Neuronal stem cell (in vitro differentiated cells): ENCODE data around the gene MANF.

Source experiments
- DNase-seq: peaks from one replicate; pipeline ENCODE4 v3.0.0-alpha.2; 2013; ENCODE audit warnings: low spot score
- H2AFZ ChIP-seq: one replicate; pipeline ENCODE4 v1.6.1; 2013; ENCODE audit warnings: mild to moderate bottlenecking, low read length, inconsistent platforms
- H2AK5ac ChIP-seq: 2 replicates; pipeline ENCODE4 v1.6.1; 2013; ENCODE audit warnings: low read depth, mild to moderate bottlenecking, inconsistent platforms, low read length, moderate library complexity, mixed read lengths
- H2BK120ac ChIP-seq: 2 replicates; pipeline ENCODE4 v1.6.1; 2013; ENCODE audit warnings: low read depth, mild to moderate bottlenecking, inconsistent platforms, low read length, moderate library complexity, mixed read lengths
- H2BK12ac ChIP-seq: one replicate; pipeline ENCODE4 v1.6.1; 2013; ENCODE audit warnings: low read length, inconsistent platforms
- H2BK15ac ChIP-seq: 2 replicates; pipeline ENCODE4 v1.6.1; 2013; ENCODE audit warnings: mild to moderate bottlenecking, low read length, inconsistent platforms, mixed read lengths
- H2BK5ac ChIP-seq: one replicate; pipeline ENCODE4 v1.6.1; 2013; ENCODE audit warnings: inconsistent platforms, mild to moderate bottlenecking, low read length, moderate library complexity
- H3K14ac ChIP-seq: one replicate; pipeline ENCODE4 v1.6.1; 2013; ENCODE audit warnings: low read length, inconsistent platforms
- H3K18ac ChIP-seq: 2 replicates; pipeline ENCODE4 v1.6.1; 2013; ENCODE audit warnings: low read length, inconsistent platforms
- H3K23ac ChIP-seq: 2 replicates; pipeline ENCODE4 v1.6.1; 2013; ENCODE audit warnings: low read depth, mild to moderate bottlenecking, mixed read lengths, low read length, inconsistent platforms; ENCODE audit not compliant: poor library complexity
- H3K27ac ChIP-seq: replicated peaks from 3 replicates; pipeline ENCODE4 v1.5.1; 2013; ENCODE audit warnings: low read length, inconsistent platforms
- H3K27me3 ChIP-seq, 3 experiments: 2 replicates each; pipeline ENCODE4 v1.6.1; 2013; ENCODE audit warnings: low read length in 3 of 3, mild to moderate bottlenecking in 2 of 3, inconsistent platforms in 1 of 3, low read depth in 1 of 3, mixed read lengths in 1 of 3, moderate library complexity in 1 of 3; ENCODE audit not compliant: control insufficient read depth in 3 of 3, insufficient read depth in 3 of 3
- H3K36me3 ChIP-seq, 2 donors: replicated peaks in 1 of 2; 2 replicates each; pipeline ENCODE4 v1.6.1; 2013; ENCODE audit warnings: low read length in 2 of 2; ENCODE audit not compliant: control insufficient read depth in 2 of 2, insufficient read depth in 2 of 2
- H3K4ac ChIP-seq: 2 replicates; pipeline ENCODE4 v1.6.1; 2013; ENCODE audit warnings: inconsistent platforms, mild to moderate bottlenecking, low read length, moderate library complexity
- H3K4me1 ChIP-seq, 2 donors: 1 replicate in 1 of 2; 2 replicates in 1 of 2; pipeline ENCODE4 v1.6.1; 2013; ENCODE audit warnings: low read length in 2 of 2, low read depth in 1 of 2; ENCODE audit not compliant: control insufficient read depth in 2 of 2, insufficient read depth in 1 of 2
- H3K4me2 ChIP-seq: one replicate; pipeline ENCODE4 v1.6.1; 2013; ENCODE audit warnings: mild to moderate bottlenecking, low read length, inconsistent platforms; ENCODE audit not compliant: insufficient read depth, poor library complexity, severe bottlenecking
- H3K4me3 ChIP-seq, 2 donors: 2 replicates each; pipeline ENCODE4 v1.5.1; 2013; ENCODE audit warnings: low read length in 2 of 2, mild to moderate bottlenecking in 2 of 2, inconsistent platforms in 1 of 2, moderate library complexity in 1 of 2
- H3K79me1 ChIP-seq: one replicate; pipeline ENCODE4 v1.6.1; 2013; ENCODE audit warnings: low read depth, mild to moderate bottlenecking, inconsistent platforms, low read length, moderate library complexity
- H3K9ac ChIP-seq: one replicate; pipeline ENCODE4 v1.6.1; 2013; ENCODE audit warnings: mild to moderate bottlenecking, low read depth, low read length, inconsistent platforms; ENCODE audit not compliant: poor library complexity
- H3K9me3 ChIP-seq, 2 donors: replicated peaks in 1 of 2; 2 replicates each; pipeline versions ENCODE3 to v1.6.1; 2013; ENCODE audit warnings: low read length in 2 of 2, mild to moderate bottlenecking in 2 of 2, inconsistent platforms in 1 of 2, low read depth in 1 of 2, mixed read lengths in 1 of 2, moderate library complexity in 1 of 2; ENCODE audit not compliant: control insufficient read depth in 2 of 2, insufficient read depth in 1 of 2
- H4K8ac ChIP-seq: one replicate; pipeline ENCODE4 v1.6.1; 2013; ENCODE audit warnings: low read depth, mild to moderate bottlenecking, inconsistent platforms, low read length, moderate library complexity
- H4K91ac ChIP-seq: one replicate; pipeline ENCODE4 v1.6.1; 2013; ENCODE audit warnings: low read length, low read depth, mild to moderate bottlenecking, inconsistent platforms; ENCODE audit not compliant: poor library complexity
- WGBS, 2 donors: extraction: QIAGEN DNeasy Blood & Tissue Kit; methylation state at CpG; one replicate each; pipeline ENCODE4 v1.1.7; 2013; ENCODE audit warnings: missing lambda C conversion rate in 2 of 2, mixed read lengths in 1 of 2; ENCODE audit not compliant: insufficient read length in 2 of 2, insufficient replicate concordance in 1 of 2; ENCODE audit errors: extremely low coverage in 2 of 2; 5-methylcytosine and 5-hydroxymethylcytosine counted together

Gene MANF

DNA sequence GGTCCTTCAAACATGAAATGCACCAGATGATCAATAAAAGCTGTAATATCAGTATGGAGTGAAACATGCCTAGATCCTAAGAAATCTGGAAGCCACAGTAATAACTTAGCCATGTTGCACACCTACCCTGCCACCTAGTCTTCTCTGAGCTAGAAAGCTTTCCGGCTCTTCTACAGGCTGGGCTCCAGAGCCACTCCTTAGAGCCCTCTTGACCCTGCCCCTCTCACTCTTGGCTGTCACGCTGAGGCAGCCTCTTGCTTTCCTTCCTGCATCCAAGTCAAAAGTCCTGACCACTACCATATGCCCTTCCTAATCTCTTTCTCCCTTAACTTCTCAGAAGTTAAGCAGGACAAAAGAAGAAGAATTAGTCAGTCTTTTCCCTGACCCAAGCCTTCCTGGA lies 23.7 kb downstream of the MANF start:
- no peak for DNase-seq
- Histone ChIP-seq H2AFZ (no peak overlapping the region), H2BK5ac (no peak overlapping the region), H2BK12ac (no peak overlapping the region), H3K79me1 (no peaks in the 10 kb centered on the region), H3K27ac (no peak overlapping the region), H2BK15ac (no peak overlapping the region), H3K4me1 (no peaks in the 10 kb centered on the region), H3K9ac (no peak overlapping the region), H3K9me3 (no peaks in the 10 kb centered on the region), H3K36me3 (peaks cover 14 to 82% of the 10 kb centered on the region in 2 donors), H3K4me3 (no peak overlapping the region), H3K18ac (no peak overlapping the region), H3K4me2 (no peak overlapping the region), H3K4ac (no peak overlapping the region), H2AK5ac (no peak overlapping the region), H3K27me3 (no peaks in the 10 kb centered on the region), H4K8ac (no peak overlapping the region), H3K23ac (no peak overlapping the region), H2BK120ac (no peak overlapping the region), H4K91ac (no peak overlapping the region), H3K14ac (no peak overlapping the region)
- no CpG with 5 or more reads among the region's 2 CpGs for WGBS, 2 donors

DNA sequence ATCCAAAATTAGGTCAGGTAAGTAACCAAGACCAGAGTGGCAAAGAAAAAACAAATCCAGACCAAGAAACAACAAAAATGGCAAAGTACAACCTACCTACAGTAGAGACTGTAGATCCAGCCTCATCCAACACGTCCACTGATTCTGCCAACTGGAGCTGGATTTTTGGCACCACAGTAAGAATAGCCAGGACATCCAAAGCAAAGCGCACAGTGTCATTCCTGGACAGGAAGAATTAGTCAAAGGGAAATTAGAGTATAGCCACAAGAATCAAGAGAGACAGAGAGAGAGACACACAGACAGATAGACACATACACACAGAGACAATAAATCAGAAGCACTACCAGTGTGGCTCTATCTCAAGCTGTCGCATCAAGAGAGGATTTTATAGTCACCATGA lies 37.1 kb downstream of the MANF start:
- Histone ChIP-seq H2AFZ (no peak overlapping the region), H3K9ac (no peak overlapping the region), H3K23ac (no peak overlapping the region), H4K91ac (no peak overlapping the region), H2BK120ac (no peak overlapping the region), H3K79me1 (no peaks in the 10 kb centered on the region), H3K14ac (no peak overlapping the region), H3K27me3 (no peaks in the 10 kb centered on the region), H3K9me3 (no peaks in the 10 kb centered on the region), H3K4me1 (no peaks in the 10 kb centered on the region), H2BK12ac (no peak overlapping the region), H4K8ac (no peak overlapping the region), H2AK5ac (no peak overlapping the region), H3K27ac (no peak overlapping the region), H2BK15ac (no peak overlapping the region), H2BK5ac (no peak overlapping the region), H3K36me3 (peaks cover 22 to 89% of the 10 kb centered on the region in 2 donors), H3K4ac (no peak overlapping the region), H3K4me2 (no peak overlapping the region), H3K18ac (no peak overlapping the region), H3K4me3 (no peak overlapping the region)
- DNase-seq: no peak
- WGBS, 2 donors: no CpG with 5 or more reads among the region's 3 CpGs

DNA sequence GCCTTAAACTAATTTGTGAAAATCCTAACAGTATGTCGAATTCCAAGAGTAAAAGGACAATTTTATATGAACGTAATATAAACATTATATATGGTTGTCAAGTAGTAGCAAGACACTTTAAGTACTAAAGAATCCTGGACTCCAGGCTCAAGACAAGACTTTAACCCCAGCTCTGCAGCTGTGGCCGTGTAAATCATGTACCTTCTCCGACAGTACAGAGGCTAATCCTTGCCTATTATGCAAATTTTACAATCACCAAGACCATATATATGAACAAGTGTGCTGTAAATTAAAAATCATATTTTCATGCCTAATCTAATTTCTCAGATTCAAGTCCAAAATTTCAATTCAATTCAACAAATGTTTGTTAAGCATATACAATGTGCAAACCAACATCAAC lies 41.8 kb downstream of the MANF start:
- WGBS, 2 donors: no CpG with 5 or more reads among the region's 4 CpGs
- no peak for DNase-seq
- H3K79me1 ChIP-seq: no peaks in the 10 kb centered on the region
- no peaks in the 10 kb centered on the region for H3K27me3 ChIP-seq
- no peak overlapping the region for H2AFZ ChIP-seq
- peaks cover 13 to 92% of the 10 kb centered on the region in 2 donors for H3K36me3 ChIP-seq
- no peak overlapping the region for H3K14ac ChIP-seq
- no peak overlapping the region for H2AK5ac ChIP-seq
- H2BK120ac ChIP-seq: no peak overlapping the region
- H3K4ac ChIP-seq: no peak overlapping the region
- H3K9ac ChIP-seq: no peak overlapping the region
- no peaks in the 10 kb centered on the region for H3K4me1 ChIP-seq
- H3K18ac ChIP-seq: no peak overlapping the region
- no peak overlapping the region for H3K23ac ChIP-seq
- H3K4me3 ChIP-seq: no peak overlapping the region
- no peak overlapping the region for H2BK5ac ChIP-seq
- H2BK15ac ChIP-seq: no peak overlapping the region
- H4K91ac ChIP-seq: no peak overlapping the region
- no peaks in the 10 kb centered on the region for H3K9me3 ChIP-seq
- H4K8ac ChIP-seq: no peak overlapping the region
- H3K4me2 ChIP-seq: no peak overlapping the region
- H2BK12ac ChIP-seq: no peak overlapping the region
- H3K27ac ChIP-seq: no peak overlapping the region

DNA sequence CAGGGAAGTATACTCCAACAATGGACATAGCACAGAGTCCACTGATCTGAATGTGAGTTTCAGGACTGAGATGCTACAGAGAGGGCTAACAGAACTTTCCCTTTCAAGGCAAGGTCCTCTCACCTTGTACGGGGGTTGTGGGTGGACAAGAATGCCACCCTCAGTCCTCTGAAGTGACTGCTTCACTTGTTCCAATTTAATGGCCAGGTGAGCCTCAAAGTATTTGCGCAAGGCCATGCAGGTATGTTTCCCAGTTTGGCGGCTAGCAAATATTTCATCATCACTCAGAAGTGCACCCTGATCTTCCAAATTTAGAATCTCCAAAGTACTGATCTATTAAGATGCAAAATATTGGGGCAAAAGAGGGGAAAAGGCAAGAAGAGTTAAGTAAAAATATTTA lies 44.0 kb downstream of the MANF start:
- Histone ChIP-seq H3K4me3 (no peak overlapping the region), H4K91ac (no peak overlapping the region), H3K27me3 (no peaks in the 10 kb centered on the region), H4K8ac (no peak overlapping the region), H2BK120ac (no peak overlapping the region), H3K9me3 (no peaks in the 10 kb centered on the region), H3K4me2 (no peak overlapping the region), H2BK12ac (no peak overlapping the region), H3K23ac (no peak overlapping the region), H3K14ac (no peak overlapping the region), H2AFZ (no peak overlapping the region), H3K27ac (no peak overlapping the region), H3K9ac (no peak overlapping the region), H2BK5ac (no peak overlapping the region), H3K36me3 (peaks cover 14 to 95% of the 10 kb centered on the region in 2 donors), H3K4ac (no peak overlapping the region), H3K79me1 (no peaks in the 10 kb centered on the region), H3K4me1 (no peaks in the 10 kb centered on the region), H2AK5ac (no peak overlapping the region), H3K18ac (no peak overlapping the region), H2BK15ac (no peak overlapping the region)
- DNase-seq: no peak
- WGBS, 2 donors: no CpG with 5 or more reads among the region's 3 CpGs
